HEK293 (cell line): ENCODE measurements around the gene PPFIBP1.

ENCODE experiments used
- CTCF ChIP-seq: fragments of 450-650 bp; formaldehyde crosslinking; IDR thresholded peaks from 2 replicates; pipeline ENCODE4 v1.5.1; 2016; ENCODE audit warnings: missing biosample characterization, missing genetic modification characterization
- ZBTB44 ChIP-seq: fragments of 450-650 bp; IDR thresholded peaks from 2 replicates; pipeline ENCODE4 v1.5.1; 2018; ENCODE audit warnings: missing biosample characterization, mild to moderate bottlenecking, missing genetic modification characterization
- ZNF558 ChIP-seq: fragments of 450-650 bp; formaldehyde crosslinking; IDR thresholded peaks from 2 replicates; pipeline ENCODE4 v1.5.1; 2016; ENCODE audit warnings: missing biosample characterization, missing genetic modification characterization

GRCh38 chr12:27693403-27693802 is 169.4 kb downstream of the PPFIBP1 start:
- TF ChIP-seq ZBTB44 (tag by site-specific recombination) (no peak), CTCF (tag by site-specific recombination) (no peak), ZNF558 (tag by site-specific recombination) (no peak)
